Lower leg skin (tissue), 4 donors: Measurements from ENCODE around the gene DOCK10. TPM values are rescaled to one million over a fixed set of nuclear protein-coding genes. Genes with fewer than 3 reads are reported as not detected.

Experiments used
- DNase-seq, 2 donors: peaks; one replicate each; pipeline ENCODE4 v3.0.0-alpha.2; 2019; ENCODE audit warnings: low spot score in 2 of 2
- H3K4me3 ChIP-seq: fragments of 200-600 bp; sonication (generic); 2 replicates; pipeline ENCODE4 v1.5.1; 2017; ENCODE audit warnings: mild to moderate bottlenecking, low read depth; ENCODE audit not compliant: poor library complexity, severe bottlenecking
- POLR2A ChIP-seq, 2 donors: fragments of 450-650 bp; IDR thresholded peaks; one replicate each; pipeline ENCODE4 v1.6.1; 2016 to 2017; ENCODE audit warnings: antibody characterized with exemption in 2 of 2, mild to moderate bottlenecking in 1 of 2, moderate library complexity in 1 of 2
- WGBS, 2 donors: methylation state at CpG; one replicate each; pipeline ENCODE4 v1.1.5; 2018; 5-methylcytosine and 5-hydroxymethylcytosine counted together
- intact Hi-C: fragments of 100-400 bp; cut with DNase I; formaldehyde crosslinking; loops from one replicate; pipeline ENCODE4 v1.15.0; 2023; ENCODE audit warnings: low total_unique reads
- total RNA-seq, 4 donors: library from RNA; depleted of rRNA; stranded (reverse); fragments of >200 nt; gene quantifications; one replicate each; pipeline ENCODE4 v1.1.0, GENCODE V29; 2016
- TF ChIP-seq, protein P1 (sequence below), 3 donors: fragments of 450-650 bp; IDR thresholded peaks; one replicate each; pipeline ENCODE4 v1.5.1; 2016; ENCODE audit warnings: antibody characterized with exemption in 3 of 3, mild to moderate bottlenecking in 3 of 3, moderate library complexity in 2 of 3

DOCK10 gene
- total RNA-seq, 4 donors from 2014 or later = 6.2 to 16.5 (median 14.0) TPM

DNA sequence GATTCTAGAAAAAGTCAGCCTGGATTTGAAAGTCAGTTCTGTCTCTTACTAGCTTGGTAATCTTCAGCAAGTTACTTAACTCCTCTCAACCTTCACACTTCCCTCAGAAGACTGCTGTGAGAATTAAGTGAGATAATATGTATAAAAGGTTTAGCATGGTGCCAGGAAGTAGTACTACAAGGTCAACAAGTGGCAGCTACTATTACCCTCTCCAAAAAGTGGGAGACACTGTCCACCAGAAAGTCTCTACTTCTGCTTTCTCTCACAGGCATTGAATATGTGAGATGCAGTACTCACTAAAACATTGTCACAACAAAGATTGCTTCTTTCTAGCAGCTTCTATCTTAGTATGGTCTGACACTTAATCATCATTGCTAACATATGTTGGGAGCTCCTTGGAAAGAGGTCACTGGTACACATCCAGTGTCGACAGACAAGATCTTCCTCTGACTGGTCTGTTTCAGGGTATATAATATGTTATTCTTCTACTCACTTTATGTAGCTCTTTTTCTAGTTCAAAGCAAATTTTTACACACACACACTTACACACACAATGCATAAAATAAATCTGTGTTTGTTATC, 47.9 kb downstream of the DOCK10 start:
- intact Hi-C loops = no loop called here
- no peak for DNase-seq
- 79 to 85% methylated on average over 1 of the region's 1 CpG for WGBS, 2 donors
- H3K4me3 ChIP-seq = no peak overlapping the region
- TF ChIP-seq, protein P1, sequence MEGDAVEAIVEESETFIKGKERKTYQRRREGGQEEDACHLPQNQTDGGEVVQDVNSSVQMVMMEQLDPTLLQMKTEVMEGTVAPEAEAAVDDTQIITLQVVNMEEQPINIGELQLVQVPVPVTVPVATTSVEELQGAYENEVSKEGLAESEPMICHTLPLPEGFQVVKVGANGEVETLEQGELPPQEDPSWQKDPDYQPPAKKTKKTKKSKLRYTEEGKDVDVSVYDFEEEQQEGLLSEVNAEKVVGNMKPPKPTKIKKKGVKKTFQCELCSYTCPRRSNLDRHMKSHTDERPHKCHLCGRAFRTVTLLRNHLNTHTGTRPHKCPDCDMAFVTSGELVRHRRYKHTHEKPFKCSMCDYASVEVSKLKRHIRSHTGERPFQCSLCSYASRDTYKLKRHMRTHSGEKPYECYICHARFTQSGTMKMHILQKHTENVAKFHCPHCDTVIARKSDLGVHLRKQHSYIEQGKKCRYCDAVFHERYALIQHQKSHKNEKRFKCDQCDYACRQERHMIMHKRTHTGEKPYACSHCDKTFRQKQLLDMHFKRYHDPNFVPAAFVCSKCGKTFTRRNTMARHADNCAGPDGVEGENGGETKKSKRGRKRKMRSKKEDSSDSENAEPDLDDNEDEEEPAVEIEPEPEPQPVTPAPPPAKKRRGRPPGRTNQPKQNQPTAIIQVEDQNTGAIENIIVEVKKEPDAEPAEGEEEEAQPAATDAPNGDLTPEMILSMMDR (IDR thresholded peaks at IDR 0.05) = no peak
- TF ChIP-seq POLR2A (IDR thresholded peaks at IDR 0.05) = no peak

DNA sequence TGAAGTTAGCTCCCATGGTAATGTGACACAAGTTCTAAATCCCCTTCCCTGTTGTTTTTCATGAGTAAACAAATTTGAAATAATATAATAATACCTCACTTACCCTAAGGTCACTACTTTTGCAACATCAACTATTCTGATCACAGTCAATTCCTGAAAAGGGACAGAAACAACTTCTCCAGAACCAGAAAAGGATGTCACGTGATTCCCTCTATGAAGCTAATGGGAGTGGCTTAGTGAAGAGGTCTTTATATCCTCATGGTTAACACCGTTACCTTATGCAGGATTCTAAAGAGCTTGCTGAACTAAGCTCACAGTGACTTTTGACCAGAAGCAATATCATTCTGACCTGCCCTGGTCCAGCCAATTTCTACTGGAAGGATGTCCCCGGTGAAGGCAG, 51.6 kb downstream of the DOCK10 start:
- 89 to 96% methylated on average over 3 of the region's 3 CpGs for WGBS, 2 donors
- TF ChIP-seq, protein P1 (IDR thresholded peaks at IDR 0.05) = no peak
- TF ChIP-seq POLR2A (IDR thresholded peaks at IDR 0.05) = no peak
- no peak for DNase-seq
- H3K4me3 ChIP-seq = no peak overlapping the region
- intact Hi-C loops = no loop called here

DNA sequence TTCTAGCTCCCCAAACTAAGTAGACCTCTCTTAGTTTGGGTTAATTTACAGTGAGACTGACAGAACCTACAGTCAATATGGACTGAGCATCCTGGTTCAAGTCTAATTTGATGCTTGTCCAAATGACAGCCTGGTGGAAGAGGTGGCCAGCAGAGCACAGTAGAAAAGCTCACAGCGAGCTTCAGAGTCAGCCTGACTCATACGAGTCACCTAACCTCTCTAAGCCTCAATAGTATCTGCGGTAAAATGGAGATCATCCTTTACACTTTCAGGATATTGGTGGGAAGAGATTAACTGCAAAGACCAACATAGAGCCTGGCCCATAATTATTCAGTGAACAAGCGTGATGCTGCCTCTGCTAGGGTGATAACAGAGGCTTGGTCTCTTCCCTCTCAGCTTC, 54.5 kb downstream of the DOCK10 start:
- no peak overlapping the region for H3K4me3 ChIP-seq
- WGBS, 2 donors = 94% methylated on average over 4 of the region's 4 CpGs
- DNase-seq = no peak
- intact Hi-C loops = no loop called here
- no peak for TF ChIP-seq POLR2A (IDR thresholded peaks at IDR 0.05)
- TF ChIP-seq, protein P1 (IDR thresholded peaks at IDR 0.05) = no peak

DNA sequence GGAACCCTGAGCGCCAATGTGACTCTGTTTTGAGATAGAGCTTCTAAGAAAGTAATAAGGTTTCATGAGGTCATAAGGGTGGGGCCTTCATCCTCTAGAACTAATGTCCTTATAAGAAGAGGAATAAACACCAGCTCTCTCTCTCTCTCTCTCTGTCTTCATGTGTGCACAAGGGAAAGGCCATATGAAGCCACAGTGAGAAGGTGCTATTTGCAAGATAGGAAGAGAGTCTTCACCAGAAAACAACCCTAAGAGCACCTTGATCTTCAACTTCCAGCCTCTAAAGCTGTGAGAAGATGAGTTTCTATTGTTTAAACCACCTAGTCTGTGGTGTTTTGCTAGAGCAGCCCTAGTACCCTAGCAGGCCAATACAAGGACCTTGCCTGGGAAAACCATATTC, 55.8 kb downstream of the DOCK10 start:
- TF ChIP-seq, protein P1 (IDR thresholded peaks at IDR 0.05) = no peak
- no peak for TF ChIP-seq POLR2A (IDR thresholded peaks at IDR 0.05)
- intact Hi-C loops = no loop called here
- DNase-seq = no peak
- 88 to 95% methylated on average over 1 of the region's 1 CpG for WGBS, 2 donors
- H3K4me3 ChIP-seq = no peak overlapping the region

DNA sequence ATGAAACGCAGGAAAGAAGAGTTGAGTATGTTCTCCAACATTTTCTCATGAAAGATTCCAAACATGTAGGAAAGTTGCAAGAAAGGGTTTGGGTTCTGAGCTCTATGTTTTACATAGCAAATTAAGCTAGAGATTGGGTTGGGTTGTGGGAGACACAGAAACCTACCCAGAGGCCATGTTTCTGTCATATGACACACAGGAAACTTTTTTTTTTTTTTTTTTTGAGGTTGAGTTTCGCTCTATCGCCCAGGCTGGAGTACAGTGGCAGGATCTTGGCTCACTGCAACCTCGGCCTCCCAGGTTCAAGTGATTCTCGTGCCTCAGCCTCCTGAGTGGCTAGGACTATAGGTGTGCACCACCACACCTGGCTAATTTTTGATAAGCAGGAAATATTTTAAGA, 57.6 kb downstream of the DOCK10 start:
- DNase-seq = no peak
- 76 to 77% methylated on average over 5 of the region's 5 CpGs for WGBS, 2 donors
- TF ChIP-seq POLR2A (IDR thresholded peaks at IDR 0.05) = no peak
- TF ChIP-seq, protein P1 (IDR thresholded peaks at IDR 0.05) = no peak
- no peak overlapping the region for H3K4me3 ChIP-seq
- intact Hi-C loops = no loop called here
